ENCODE results near the gene AKAP13.

AKAP13 gene

DNA sequence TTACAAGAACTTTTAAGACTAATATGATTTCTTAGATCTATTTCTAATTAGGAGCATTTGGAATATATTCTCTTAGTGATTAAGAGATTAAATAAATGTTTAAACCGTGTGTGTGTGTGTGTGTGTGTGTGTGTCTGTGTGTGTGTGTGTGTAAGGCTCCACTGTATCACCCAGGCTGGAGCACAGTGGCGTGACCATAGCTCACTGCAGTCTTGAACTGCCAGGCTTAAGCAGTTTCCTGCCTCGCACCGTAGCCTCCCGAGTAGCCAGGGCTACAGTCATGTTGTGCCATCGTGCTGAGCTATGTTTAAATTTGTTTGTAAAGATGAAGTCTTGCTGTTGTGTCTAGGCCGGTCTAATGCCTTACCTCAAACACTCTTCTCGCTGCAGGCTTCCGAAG lies 305.0 kb downstream of the AKAP13 start:
- no peak for DNase-seq

- no peak for DNase-seq
Measured at GRCh38 chr15:85687329-85687728, 306.9 kb downstream of the AKAP13 start.

DNA sequence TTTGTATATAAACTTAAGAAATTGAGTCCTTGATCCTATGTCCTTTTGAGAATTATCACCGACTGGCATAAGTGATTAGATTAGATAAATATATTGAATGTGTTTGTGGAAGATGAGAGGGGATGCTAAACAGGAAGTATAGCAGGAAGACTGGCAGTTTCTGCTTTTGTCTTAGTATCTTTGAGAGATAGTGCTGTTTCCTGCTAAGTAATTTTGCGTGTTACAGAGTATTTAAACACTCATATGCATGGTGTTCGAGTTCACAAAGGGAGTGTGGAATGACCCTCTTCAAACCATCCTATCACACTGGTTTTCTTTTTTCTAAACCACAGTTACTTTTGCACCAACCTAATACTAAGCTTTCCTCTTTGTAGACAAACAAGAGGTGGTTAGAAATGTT lies 308.3 kb downstream of the AKAP13 start:
- no peak for DNase-seq

- no peak for DNase-seq
Measured at GRCh38 chr15:85689729-85690128, 309.3 kb downstream of the AKAP13 start.

DNA sequence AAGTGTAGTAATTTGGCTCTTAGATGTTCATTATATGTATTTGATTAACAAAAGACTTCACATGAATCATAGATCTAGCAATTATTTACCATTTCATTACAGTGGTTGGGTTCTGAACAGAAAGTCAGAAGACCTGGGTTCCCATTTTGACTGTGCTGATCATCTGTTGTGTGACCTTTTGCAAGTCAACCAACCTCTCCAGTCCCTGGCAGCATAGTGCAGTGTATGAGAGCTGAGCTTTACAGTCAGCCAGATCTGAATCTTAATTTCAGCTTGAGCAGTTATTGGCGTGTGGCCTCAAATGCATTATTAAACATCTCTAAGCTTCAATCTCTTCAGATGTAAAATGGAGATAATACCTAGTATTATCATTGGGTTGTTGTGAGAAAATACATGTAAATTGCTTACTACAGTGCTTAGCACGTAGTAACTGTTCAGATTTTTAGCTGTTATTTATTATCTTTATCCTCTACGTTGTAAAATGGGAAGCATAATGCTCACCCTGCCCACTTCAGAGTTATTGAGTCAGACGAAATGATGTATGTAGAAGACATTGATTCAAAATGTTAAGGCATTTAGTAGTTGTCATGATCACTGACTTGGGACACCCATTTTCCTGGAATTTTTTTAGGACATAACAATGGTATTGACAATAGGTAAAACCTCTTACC lies 310.3 kb downstream of the AKAP13 start:
- DNase-seq, result no peak

- DNase-seq, result no peak
Measured at GRCh38 chr15:85691350-85692240, 311.2 kb downstream of the AKAP13 start.

DNA sequence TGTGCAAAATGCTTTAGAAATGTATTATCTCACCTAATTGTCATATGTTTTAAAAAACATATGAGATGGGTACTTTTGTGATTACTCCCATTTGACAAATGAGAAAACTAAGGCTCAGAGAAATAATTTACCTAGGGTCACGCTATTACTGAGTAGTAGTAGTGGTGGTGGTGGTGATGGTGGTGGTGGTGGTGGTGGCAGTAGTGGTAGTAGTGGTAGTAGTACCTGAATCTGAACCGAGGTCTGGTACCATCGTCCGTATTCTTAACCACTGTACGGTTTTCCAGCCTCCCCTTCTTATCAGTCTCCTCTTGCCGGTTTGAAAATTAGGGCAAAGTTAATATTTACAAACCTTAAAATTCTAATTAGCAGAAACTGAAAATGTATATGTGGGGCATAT lies 311.9 kb downstream of the AKAP13 start:
- DNase-seq, result no peak

GRCh38 chr15:85692873-85693272 lies 312.5 kb downstream of the AKAP13 start:
- DNase-seq, result no peak

DNA sequence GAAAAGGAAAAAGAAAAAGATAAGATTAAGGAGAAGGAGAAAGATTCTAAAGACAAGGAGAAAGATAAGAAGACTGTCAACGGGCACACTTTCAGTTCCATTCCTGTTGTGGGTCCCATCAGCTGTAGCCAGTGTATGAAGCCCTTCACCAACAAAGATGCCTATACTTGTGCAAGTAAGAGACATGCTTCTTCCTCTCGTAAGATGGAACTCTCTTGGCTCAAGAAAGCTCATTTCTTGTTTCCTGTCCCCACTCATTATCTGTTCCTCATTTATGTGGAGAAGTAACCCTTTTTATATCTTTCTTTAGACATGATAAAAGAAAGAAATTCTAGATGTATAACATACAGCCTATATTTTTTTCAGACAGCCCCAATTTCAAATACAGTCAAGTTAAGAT lies 312.9 kb downstream of the AKAP13 start:
- no peak for DNase-seq

DNA sequence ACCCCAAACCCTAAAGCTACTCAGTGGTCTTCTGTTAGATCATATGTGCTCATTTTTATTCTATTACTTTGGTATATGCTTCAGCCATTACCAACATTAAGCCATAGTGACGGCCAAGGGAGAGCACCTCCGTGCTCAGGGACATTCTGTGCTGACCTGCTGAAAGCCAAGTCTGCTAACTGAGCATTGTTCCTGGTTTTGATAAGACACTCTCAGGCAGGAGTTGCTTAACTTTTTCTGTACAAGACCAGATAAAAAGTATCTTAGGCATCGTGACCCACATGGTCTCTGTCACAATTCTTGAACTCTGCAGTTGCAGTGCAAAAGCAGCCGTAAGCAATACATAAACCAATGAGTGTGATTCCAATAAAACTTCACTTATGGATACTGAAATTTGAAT lies 313.7 kb downstream of the AKAP13 start:
- DNase-seq, result no peak

- no peak for DNase-seq
Measured at GRCh38 chr15:85700767-85701166, 320.4 kb downstream of the AKAP13 start.

- DNase-seq, result no peak
Measured at GRCh38 chr15:85702321-85703101, 322.1 kb downstream of the AKAP13 start.

DNA sequence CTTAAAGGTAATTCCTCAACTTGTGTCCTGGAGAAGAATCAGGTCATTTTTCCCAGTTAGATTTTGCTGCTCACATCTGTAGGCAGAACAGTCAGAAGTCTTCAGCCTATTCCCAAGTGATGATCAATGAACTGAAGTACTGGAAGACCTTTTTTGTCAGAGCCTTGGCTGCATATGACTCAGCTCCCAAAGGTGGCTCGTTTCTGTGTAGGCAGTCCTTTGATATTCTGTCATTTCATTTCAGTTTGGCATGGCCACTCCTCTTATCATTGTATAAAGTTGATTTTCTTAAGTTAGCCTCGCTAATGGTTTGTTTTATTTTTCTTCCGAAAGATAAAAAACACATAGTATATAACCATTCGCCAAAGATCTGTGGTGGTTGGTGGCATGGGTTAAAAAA lies 323.7 kb downstream of the AKAP13 start:
- no peak for DNase-seq

DNA sequence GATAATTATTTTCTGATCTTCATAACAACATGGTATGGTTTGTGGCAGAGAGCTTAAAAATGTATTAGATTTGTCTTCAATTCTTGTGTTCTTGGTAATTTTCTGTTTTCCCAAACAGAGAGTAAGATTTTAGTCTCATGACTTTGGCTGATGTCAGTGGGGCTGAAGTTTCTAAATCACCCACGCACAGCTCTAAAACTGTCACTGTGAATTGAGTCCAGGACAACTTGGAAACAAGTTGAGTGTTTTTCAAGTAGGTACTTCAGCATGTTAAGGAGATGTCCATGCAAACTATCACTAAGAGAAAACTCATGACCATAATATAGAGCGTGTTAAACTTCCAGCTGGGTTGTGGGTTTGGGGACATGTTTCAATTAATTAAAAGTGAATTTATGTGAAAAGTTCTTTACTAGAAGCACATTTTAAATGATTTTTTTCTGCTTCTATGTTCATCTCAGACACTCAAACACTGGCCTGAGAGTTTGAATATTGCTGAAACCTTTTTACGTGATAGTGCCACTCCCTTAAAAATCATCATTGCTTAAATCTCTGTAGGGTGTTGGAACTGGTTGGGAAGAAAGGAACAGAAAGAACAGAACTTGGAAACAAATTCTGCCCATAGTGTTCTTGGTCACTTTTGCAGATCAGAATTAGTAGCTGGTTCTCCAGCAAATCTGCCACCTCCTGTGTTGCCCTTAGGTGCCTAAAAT lies 324.5 kb downstream of the AKAP13 start:
- no peak for DNase-seq

DNA sequence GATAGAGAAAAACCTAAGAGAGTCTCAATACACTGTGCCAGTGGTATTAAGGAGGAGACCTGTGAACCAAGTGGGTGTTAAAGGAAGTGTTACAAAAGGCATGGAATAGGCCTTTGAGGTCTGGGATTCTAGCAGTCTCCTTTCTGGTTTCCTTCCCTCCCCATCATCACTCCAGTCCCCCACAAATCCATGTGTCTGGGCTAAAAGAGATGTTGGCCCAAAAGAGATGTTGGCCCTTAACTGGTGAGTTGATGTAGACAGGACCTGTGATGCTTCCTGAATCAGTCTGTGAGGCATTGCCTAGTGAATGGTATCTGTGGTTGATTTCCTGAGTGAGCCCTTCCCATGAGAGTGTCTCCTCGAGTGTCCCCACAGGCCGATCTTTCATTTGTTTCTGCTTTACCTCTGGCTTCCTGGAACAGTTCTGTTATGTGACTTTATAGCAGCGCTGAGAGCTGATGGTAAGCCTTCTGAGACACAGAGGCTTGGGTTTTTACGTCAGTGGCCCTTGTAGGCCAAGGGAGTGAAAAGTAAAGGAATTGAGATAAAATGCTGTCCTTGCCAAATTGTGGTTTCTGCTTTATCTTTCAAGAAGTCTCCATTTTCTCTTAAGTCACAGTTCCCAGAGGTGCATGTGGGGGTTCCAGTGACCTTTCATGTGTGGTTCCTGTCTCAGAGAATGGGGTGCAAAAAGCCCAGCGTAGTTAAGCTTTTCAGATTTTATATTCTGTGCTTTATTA lies 326.5 kb downstream of the AKAP13 start:
- DNase-seq, result no peak

- DNase-seq, result peak; percentile 17
Measured at GRCh38 chr15:85707519-85708338, 327.3 kb downstream of the AKAP13 start.

DNA sequence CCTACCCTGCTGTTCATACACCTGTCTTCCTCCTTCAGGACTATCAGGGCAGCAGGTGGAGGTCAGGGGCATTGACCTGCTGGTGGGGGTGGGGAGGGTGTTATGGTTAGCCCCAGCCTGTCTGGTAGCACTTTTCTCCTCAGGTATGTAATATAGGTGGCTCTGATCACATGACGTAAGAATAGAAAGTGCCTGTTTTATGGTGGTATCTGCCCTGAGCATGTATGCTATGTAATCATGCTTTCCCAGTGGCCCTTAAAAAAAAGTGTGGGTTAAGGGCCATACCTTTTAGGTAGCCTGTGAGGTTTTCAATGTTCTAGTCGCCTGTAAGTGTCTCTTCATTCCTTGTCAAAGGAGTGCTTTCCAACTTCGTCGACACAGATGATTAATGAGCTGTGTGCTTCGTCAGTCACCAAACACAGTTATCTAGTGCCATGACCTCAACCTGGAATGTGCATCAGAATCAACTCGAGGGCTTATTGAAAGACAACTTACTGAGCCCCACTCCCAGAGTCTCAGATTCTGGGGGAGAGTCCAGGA lies 328.1 kb downstream of the AKAP13 start:
- no peak for DNase-seq

GRCh38 chr15:85709250-85709649 lies 328.8 kb downstream of the AKAP13 start:
- DNase-seq, result no peak

GRCh38 chr15:85710340-85710842 lies 330.0 kb downstream of the AKAP13 start:
- DNase-seq, result no peak

GRCh38 chr15:85711580-85712192 lies 331.3 kb downstream of the AKAP13 start:
- DNase-seq, result no peak
